CD1c-positive myeloid dendritic cell (primary cell): ENCODE measurements around the gene DPP8.
"Not testable (repeated sequence)": the region's sequence is repeated elsewhere in the genome, so short reads cannot be mapped to it uniquely, and the experiment has no call there.

Source experiments
- DNase-seq: peaks from one replicate; pipeline ENCODE4 v3.0.0-alpha.2; 2016; ENCODE audit errors: extremely low spot score

DPP8 gene

GRCh38 chr15:65404186-65404872 is 113.2 kb downstream of the DPP8 start:
- no peak for DNase-seq

- no peak for DNase-seq
Observed at GRCh38 chr15:65402961-65403360, 114.5 kb downstream of the DPP8 start.

- no peak for DNase-seq
Observed at GRCh38 chr15:65401611-65402240, 115.8 kb downstream of the DPP8 start.

GRCh38 chr15:65400760-65401610 is 116.5 kb downstream of the DPP8 start:
- peak; percentile 55 for DNase-seq

- no peak for DNase-seq
Observed at GRCh38 chr15:65399997-65400396, 117.5 kb downstream of the DPP8 start.

- no peak for DNase-seq
Observed at GRCh38 chr15:65399001-65399706, 118.3 kb downstream of the DPP8 start.

GRCh38 chr15:65398486-65398885 is 119.0 kb downstream of the DPP8 start:
- not testable (repeated sequence) for DNase-seq

- DNase-seq, result no peak
Observed at GRCh38 chr15:65396965-65397317, 120.5 kb downstream of the DPP8 start.

- DNase-seq, result no peak
Observed at GRCh38 chr15:65396283-65396964, 121.1 kb downstream of the DPP8 start.

GRCh38 chr15:65395567-65396202 is 121.8 kb downstream of the DPP8 start:
- DNase-seq, result no peak

- no peak for DNase-seq
Observed at GRCh38 chr15:65394936-65395335, 122.6 kb downstream of the DPP8 start.

GRCh38 chr15:65394280-65394789 is 123.2 kb downstream of the DPP8 start:
- DNase-seq, result no peak

GRCh38 chr15:65393557-65393956 is 123.9 kb downstream of the DPP8 start:
- DNase-seq, result no peak

GRCh38 chr15:65393091-65393490 is 124.4 kb downstream of the DPP8 start:
- no peak for DNase-seq
